OCI-LY3 (cell line): ENCODE measurements around the gene KPNB1.

Source experiments
- H2AFZ ChIP-seq: fragments of 200-600, 300-600 bp; shearing (Covaris generic); 2 replicates; pipeline ENCODE4 v1.6.0; 2014; ENCODE audit warnings: antibody characterized with exemption, low read depth, low read length
- H3K27ac ChIP-seq: fragments of 200-600, 300-600 bp; sonication (generic); 2 replicates; pipeline ENCODE4 v1.5.1; 2014; ENCODE audit warnings: mild to moderate bottlenecking, low read length, moderate library complexity, mixed read lengths
- H3K27me3 ChIP-seq: fragments of 200-600, 300-600 bp; sonication (generic); 2 replicates; pipeline ENCODE4 v1.6.1; 2014; ENCODE audit warnings: low read depth, low read length, mixed read lengths
- H3K36me3 ChIP-seq: fragments of 200-600, 300-600 bp; sonication (generic); replicated peaks from 2 replicates; pipeline ENCODE3; 2014; ENCODE audit warnings: low read depth, low read length, mixed read lengths
- H3K4me1 ChIP-seq: fragments of 300-600, 200-600 bp; sonication (generic); 2 replicates; pipeline ENCODE4 v1.6.1; 2014; ENCODE audit warnings: low read length, mixed read lengths
- H3K4me2 ChIP-seq: fragments of 200-600, 300-600 bp; sonication (generic); 2 replicates; pipeline ENCODE4 v1.6.1; 2014; ENCODE audit warnings: low read length, mixed read lengths
- H3K4me3 ChIP-seq: fragments of 300-600, 200-600 bp; sonication (generic); 2 replicates; pipeline ENCODE4 v1.5.1; 2014; ENCODE audit warnings: antibody characterized with exemption, mild to moderate bottlenecking, low read length, moderate library complexity
- H3K79me2 ChIP-seq: fragments of 300-600, 200-600 bp; shearing (Covaris generic); 2 replicates; pipeline ENCODE4 v1.6.1; 2014; ENCODE audit warnings: mild to moderate bottlenecking, low read length, mixed read lengths
- H3K9ac ChIP-seq: fragments of 300-600, 200-600 bp; shearing (Covaris generic); 2 replicates; pipeline ENCODE4 v1.6.0; 2014; ENCODE audit warnings: mild to moderate bottlenecking, low read length, moderate library complexity
- H3K9me3 ChIP-seq: fragments of 200-600, 300-600 bp; shearing (Covaris generic); 2 replicates; pipeline ENCODE4 v1.6.1; 2014; ENCODE audit warnings: low read length, mixed read lengths; ENCODE audit not compliant: insufficient read depth
- H4K20me1 ChIP-seq: fragments of 200-600, 300-600 bp; sonication (generic); 2 replicates; pipeline ENCODE4 v1.6.1; 2016; ENCODE audit warnings: low read length, mixed read lengths; ENCODE audit not compliant: insufficient read depth
- CTCF ChIP-seq: fragments of 200-600, 300-600 bp; sonication (generic); IDR thresholded peaks from 2 replicates; pipeline ENCODE4 v1.5.1; 2014; ENCODE audit warnings: antibody characterized with exemption, low read length, low read depth
- EZH2phosphoT487 ChIP-seq: fragments of 200-600 bp; shearing (Covaris generic); IDR thresholded peaks from 2 replicates; pipeline ENCODE4 v1.6.1; 2018; ENCODE audit warnings: antibody characterized with exemption, mixed run types, low read depth

KPNB1 gene

GRCh38 chr17:47720754-47721533, 71.2 kb downstream of the KPNB1 start:
- TF ChIP-seq CTCF, result peak; percentile 18; the same call in 1 of the 2 replicates
- no peak for TF ChIP-seq EZH2phosphoT487
- Histone ChIP-seq H3K4me2 (peak overlapping the region; percentile 61), H2AFZ (no peak overlapping the region), H3K79me2 (no peaks in the 10 kb centered on the region), H3K27ac (no peak overlapping the region), H3K4me1 (peaks cover 63% of the 10 kb centered on the region), H3K9ac (no peak overlapping the region), H3K4me3 (peak overlapping the region; percentile 50), H4K20me1 (peaks cover 28% of the 10 kb centered on the region; the same call in 1 of the 2 replicates), H3K27me3 (peaks cover 88% of the 10 kb centered on the region), H3K36me3 (no peaks in the 10 kb centered on the region), H3K9me3 (no peaks in the 10 kb centered on the region)

- peaks cover 92% of the 10 kb centered on the region for H3K27me3 ChIP-seq
Measured at GRCh38 chr17:47721725-47722124, 72.0 kb downstream of the KPNB1 start.

GRCh38 chr17:47724705-47725104, 75.0 kb downstream of the KPNB1 start:
- Histone ChIP-seq H3K4me3 (no peak overlapping the region), H3K27me3 (peaks cover 86% of the 10 kb centered on the region), H3K9ac (no peak overlapping the region), H3K27ac (no peak overlapping the region), H3K36me3 (no peaks in the 10 kb centered on the region), H3K9me3 (no peaks in the 10 kb centered on the region), H4K20me1 (peaks cover 13% of the 10 kb centered on the region; the same call in 1 of the 2 replicates), H2AFZ (no peak overlapping the region), H3K4me2 (no peak overlapping the region), H3K79me2 (no peaks in the 10 kb centered on the region), H3K4me1 (peaks cover 25% of the 10 kb centered on the region)
- TF ChIP-seq EZH2phosphoT487 (no peak), CTCF (no peak)

More at GRCh38 chr17:47721725-47722124, 72.0 kb downstream of the KPNB1 start:
- H3K4me1 ChIP-seq, result peaks cover 55% of the 10 kb centered on the region
- TF ChIP-seq CTCF, result no peak
- TF ChIP-seq EZH2phosphoT487, result no peak
- H3K27ac ChIP-seq, result no peak overlapping the region
- peak overlapping the region; percentile 50 for H3K4me3 ChIP-seq
- H3K9me3 ChIP-seq, result no peaks in the 10 kb centered on the region
- H3K36me3 ChIP-seq, result no peaks in the 10 kb centered on the region
- H4K20me1 ChIP-seq, result peaks cover 28% of the 10 kb centered on the region; the same call in 1 of the 2 replicates
- H2AFZ ChIP-seq, result no peak overlapping the region
- H3K4me2 ChIP-seq, result peak overlapping the region; percentile 61
- no peak overlapping the region for H3K9ac ChIP-seq
- no peaks in the 10 kb centered on the region for H3K79me2 ChIP-seq

GRCh38 chr17:47725446-47726111, 75.9 kb downstream of the KPNB1 start:
- H3K79me2 ChIP-seq, result no peaks in the 10 kb centered on the region
- H3K4me2 ChIP-seq, result no peak overlapping the region
- peaks cover 16% of the 10 kb centered on the region for H3K4me1 ChIP-seq
- H2AFZ ChIP-seq, result no peak overlapping the region
- no peak for TF ChIP-seq CTCF
- TF ChIP-seq EZH2phosphoT487, result no peak
- H3K27me3 ChIP-seq, result peaks cover 86% of the 10 kb centered on the region
- no peak overlapping the region for H3K27ac ChIP-seq
- peaks cover 8% of the 10 kb centered on the region; the same call in 1 of the 2 replicates for H4K20me1 ChIP-seq
- H3K9me3 ChIP-seq, result no peaks in the 10 kb centered on the region
- no peak overlapping the region for H3K9ac ChIP-seq
- no peaks in the 10 kb centered on the region for H3K36me3 ChIP-seq
- H3K4me3 ChIP-seq, result no peak overlapping the region
